ENCODE data around the gene MRGPRG.

Gene MRGPRG

DNA sequence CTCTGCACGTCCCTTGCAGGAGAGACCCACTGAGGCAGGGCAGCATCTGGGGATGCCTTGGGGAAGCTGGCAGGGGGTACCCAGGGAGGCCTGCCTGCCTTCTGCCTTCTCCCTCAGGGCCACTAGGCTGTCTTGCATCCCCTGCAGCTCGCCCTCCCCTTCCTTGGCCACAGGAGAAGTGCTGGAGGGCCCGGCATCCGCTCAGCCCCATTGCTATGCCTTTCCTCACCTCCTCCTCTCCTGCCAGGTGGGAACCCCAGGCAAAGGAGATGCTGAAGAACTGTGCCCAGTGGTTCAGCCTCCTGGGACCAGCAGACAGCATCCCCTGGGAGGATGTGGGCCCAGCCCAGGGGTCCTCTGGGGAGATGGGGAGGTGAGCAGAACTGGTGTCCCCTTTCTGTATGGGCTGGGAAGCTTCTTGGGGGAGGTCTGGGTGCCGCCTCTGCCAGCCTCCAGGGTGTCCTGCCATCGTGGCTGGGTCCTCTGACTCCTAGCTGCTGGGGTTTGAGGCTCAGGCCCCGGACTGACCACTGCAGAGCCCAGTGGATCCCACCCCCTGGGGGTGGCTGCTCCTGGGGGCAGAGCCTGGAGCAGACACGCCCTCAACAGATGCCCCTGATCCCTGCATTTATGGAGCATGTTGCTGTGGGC is 20.6 kb downstream of the MRGPRG start:
- H3K27ac Mint-ChIP-seq, result no peak overlapping the region

GRCh38 chr11:3197044-3197695 is 21.4 kb downstream of the MRGPRG start:
- Mint-ChIP-seq H3K9me3 (no peaks in the 10 kb centered on the region), H3K36me3 (ENCODE audit: low read depth) (no peaks in the 10 kb centered on the region), H3K4me3 (no peak overlapping the region), H3K27me3 (ENCODE audit: low read depth) (no peaks in the 10 kb centered on the region), H3K4me1 (ENCODE audit: low read depth) (no peaks in the 10 kb centered on the region), H3K27ac (no peak overlapping the region)
- no peak for DNase-seq (ENCODE audit: low spot score)

More for the DNA sequence above, 20.6 kb downstream of the MRGPRG start:
- H3K9me3 Mint-ChIP-seq, result no peaks in the 10 kb centered on the region
- no peaks in the 10 kb centered on the region for H3K36me3 Mint-ChIP-seq (ENCODE audit: low read depth)
- H3K4me3 Mint-ChIP-seq, result no peak overlapping the region
- no peaks in the 10 kb centered on the region for H3K4me1 Mint-ChIP-seq (ENCODE audit: low read depth)
- H3K27me3 Mint-ChIP-seq (ENCODE audit: low read depth), result peaks cover 3% of the 10 kb centered on the region
- DNase-seq (ENCODE audit: low spot score), result no peak

DNA sequence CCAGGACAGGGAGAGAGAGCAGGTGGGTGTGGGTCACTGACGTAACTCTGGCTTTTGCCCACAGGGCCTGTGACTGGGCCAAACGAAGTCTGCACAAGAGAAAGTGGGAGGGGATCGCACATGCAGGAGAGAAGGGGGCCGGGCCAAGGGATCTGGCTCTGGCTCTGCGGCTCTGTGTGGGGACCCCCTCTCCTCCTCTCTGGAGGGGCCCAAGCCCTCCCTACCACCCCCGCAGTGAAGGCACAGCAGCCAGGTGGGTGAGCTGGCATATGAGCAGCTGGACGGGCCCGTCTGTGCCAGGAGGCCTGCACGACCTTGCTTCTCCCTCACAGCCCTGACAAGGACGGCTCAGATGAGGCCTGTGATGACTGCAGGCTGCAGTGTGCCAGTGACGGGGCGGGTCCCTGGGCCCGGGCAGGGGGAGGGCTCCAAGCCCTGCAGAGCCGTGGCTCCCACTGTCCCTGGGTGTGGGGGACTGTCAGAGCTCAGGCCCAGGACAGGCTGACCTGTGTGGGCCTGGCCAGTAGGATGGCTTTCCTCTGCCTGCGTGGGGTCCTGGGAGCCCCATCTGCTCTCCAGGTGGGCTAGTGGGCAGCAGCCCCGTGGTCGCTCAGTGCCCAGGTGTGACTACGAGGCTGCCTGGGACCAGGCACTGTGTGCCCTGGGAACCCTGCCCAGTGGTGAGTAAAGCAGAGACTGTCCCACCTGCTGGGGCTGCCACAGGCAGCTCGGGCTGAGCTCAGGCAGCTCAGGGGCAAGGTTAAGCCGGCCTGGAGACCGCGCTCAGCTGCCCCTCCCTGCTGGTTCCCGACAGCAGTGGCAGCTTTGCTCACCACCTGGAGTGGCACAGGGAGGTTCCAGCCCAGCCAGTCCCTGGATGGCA is 22.2 kb downstream of the MRGPRG start:
- Mint-ChIP-seq H3K4me1 (ENCODE audit: low read depth) (no peaks in the 10 kb centered on the region), H3K9me3 (no peaks in the 10 kb centered on the region), H3K27ac (no peak overlapping the region), H3K36me3 (ENCODE audit: low read depth) (no peaks in the 10 kb centered on the region), H3K27me3 (ENCODE audit: low read depth) (no peaks in the 10 kb centered on the region), H3K4me3 (no peak overlapping the region)
- DNase-seq (ENCODE audit: low spot score), result no peak

DNA sequence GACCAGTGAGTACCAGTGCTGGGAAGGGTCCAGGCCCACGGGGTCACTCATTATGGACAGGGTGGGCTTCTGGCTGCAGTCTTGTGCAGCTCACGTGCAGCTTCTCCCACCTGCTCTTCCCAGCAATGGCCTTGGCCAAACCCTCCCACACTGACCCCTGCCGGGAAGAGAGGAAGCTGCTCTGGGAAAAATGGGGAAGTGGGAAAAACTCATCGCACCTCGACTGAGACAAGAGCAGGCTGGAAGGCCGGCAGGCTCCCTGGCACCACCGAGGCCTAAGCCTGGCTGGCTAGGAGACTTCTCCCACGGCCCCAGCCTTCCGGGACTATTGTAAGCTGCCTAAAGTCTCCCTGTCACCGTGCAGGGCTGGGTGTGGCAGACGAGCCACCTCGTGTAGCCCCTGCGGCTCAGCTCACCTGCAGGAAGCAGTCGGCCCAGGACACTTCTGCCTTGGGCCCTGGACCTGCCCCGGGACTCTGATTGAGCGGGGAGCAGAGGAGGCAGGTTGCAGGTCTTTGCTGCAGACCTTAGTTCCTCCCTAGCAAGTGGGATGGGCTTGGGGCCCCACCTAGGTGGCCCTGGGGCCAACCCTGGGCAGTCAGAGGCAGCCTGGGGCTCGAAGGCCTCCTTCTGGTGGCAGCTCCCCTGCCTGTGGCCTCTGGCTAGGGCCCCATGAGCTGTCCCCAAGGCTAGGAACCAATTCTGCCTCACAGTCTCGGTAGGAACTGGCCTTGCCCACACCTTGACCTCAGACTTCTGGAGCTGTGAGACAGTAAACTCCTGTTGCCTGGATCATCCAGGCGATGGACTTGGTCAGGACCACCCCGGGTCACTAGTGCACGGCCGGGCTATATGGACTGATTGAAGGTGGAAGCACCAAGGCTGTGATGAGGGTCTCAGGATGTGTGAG is 23.1 kb downstream of the MRGPRG start:
- H3K9me3 Mint-ChIP-seq, result no peaks in the 10 kb centered on the region
- H3K4me1 Mint-ChIP-seq (ENCODE audit: low read depth), result no peaks in the 10 kb centered on the region
- no peak overlapping the region for H3K4me3 Mint-ChIP-seq
- H3K27ac Mint-ChIP-seq, result no peak overlapping the region
- no peaks in the 10 kb centered on the region for H3K27me3 Mint-ChIP-seq (ENCODE audit: low read depth)
- DNase-seq (ENCODE audit: low spot score), result no peak
- no peaks in the 10 kb centered on the region for H3K36me3 Mint-ChIP-seq (ENCODE audit: low read depth)

- no peak overlapping the region for H3K27ac Mint-ChIP-seq
- H3K27me3 Mint-ChIP-seq (ENCODE audit: low read depth), result no peaks in the 10 kb centered on the region
- H3K4me1 Mint-ChIP-seq (ENCODE audit: low read depth), result no peaks in the 10 kb centered on the region
- no peaks in the 10 kb centered on the region for H3K9me3 Mint-ChIP-seq
- H3K36me3 Mint-ChIP-seq (ENCODE audit: low read depth), result no peaks in the 10 kb centered on the region
- no peak for DNase-seq (ENCODE audit: low spot score)
- no peak overlapping the region for H3K4me3 Mint-ChIP-seq
Observed at GRCh38 chr11:3194016-3194816, 24.4 kb downstream of the MRGPRG start.

- no peaks in the 10 kb centered on the region for H3K27me3 Mint-ChIP-seq (ENCODE audit: low read depth)
- no peaks in the 10 kb centered on the region for H3K36me3 Mint-ChIP-seq (ENCODE audit: low read depth)
- no peaks in the 10 kb centered on the region for H3K9me3 Mint-ChIP-seq
- H3K4me1 Mint-ChIP-seq (ENCODE audit: low read depth), result no peaks in the 10 kb centered on the region
- H3K4me3 Mint-ChIP-seq, result no peak overlapping the region
- DNase-seq (ENCODE audit: low spot score), result no peak
- no peak overlapping the region for H3K27ac Mint-ChIP-seq
Observed at GRCh38 chr11:3193373-3194015, 25.1 kb downstream of the MRGPRG start.

DNA sequence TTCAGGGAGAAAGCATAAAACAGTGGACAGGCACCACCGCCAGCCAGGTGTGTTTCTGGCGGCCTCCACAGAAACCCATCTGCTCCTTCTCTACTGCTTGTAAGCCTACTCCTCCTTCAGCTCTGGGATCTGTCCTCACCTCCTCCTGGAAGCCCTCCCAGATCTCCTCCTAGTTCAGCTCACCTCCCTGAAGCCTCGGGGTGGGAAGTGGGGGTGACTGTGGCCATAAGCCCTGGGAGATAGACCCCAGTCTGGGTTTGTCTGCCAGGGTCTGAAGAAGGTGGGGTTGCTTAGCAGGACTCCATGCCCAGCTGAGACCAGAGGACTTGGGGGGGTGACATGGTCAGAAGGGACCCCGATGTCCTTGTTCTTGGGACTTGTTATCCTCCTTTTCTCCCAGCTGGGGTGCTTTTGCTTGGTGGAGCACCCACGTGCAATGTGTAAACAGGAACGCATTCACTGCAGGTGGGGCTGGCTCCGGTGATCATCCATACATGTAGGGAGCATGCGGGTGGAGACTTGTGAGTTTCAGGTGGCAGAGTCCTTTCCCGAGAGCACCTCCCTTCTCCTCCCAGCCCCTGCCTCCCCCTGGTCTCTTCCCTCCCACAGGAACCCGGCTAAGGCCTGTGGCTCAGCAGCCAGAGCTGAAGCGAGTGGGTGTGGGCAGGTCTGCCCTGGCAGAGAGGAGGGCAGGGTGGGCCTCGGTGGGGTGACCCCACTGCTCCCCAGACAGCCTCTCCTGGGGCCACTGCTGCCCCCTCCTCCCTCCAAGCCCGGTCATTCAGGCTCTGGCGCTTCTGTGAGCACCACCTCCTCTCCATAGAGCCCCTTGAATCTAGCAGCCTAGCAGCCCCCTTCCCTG is 25.9 kb downstream of the MRGPRG start:
- H3K27me3 Mint-ChIP-seq (ENCODE audit: low read depth), result no peaks in the 10 kb centered on the region

GRCh38 chr11:3191586-3192324 is 26.9 kb downstream of the MRGPRG start:
- Mint-ChIP-seq H3K27ac (no peak overlapping the region), H3K36me3 (ENCODE audit: low read depth) (no peaks in the 10 kb centered on the region), H3K9me3 (no peaks in the 10 kb centered on the region), H3K27me3 (ENCODE audit: low read depth) (no peaks in the 10 kb centered on the region), H3K4me1 (ENCODE audit: low read depth) (no peaks in the 10 kb centered on the region), H3K4me3 (no peak overlapping the region)
- DNase-seq (ENCODE audit: low spot score), result no peak

More for the DNA sequence above, 25.9 kb downstream of the MRGPRG start:
- no peak overlapping the region for H3K4me3 Mint-ChIP-seq
- no peaks in the 10 kb centered on the region for H3K4me1 Mint-ChIP-seq (ENCODE audit: low read depth)
- no peak for DNase-seq (ENCODE audit: low spot score)
- no peak overlapping the region for H3K27ac Mint-ChIP-seq
- no peaks in the 10 kb centered on the region for H3K36me3 Mint-ChIP-seq (ENCODE audit: low read depth)
- no peaks in the 10 kb centered on the region for H3K9me3 Mint-ChIP-seq

GRCh38 chr11:3190600-3190999 is 28.0 kb downstream of the MRGPRG start:
- H3K27ac Mint-ChIP-seq, result no peak overlapping the region
- DNase-seq (ENCODE audit: low spot score), result no peak
- H3K4me3 Mint-ChIP-seq, result no peak overlapping the region
- H3K36me3 Mint-ChIP-seq (ENCODE audit: low read depth), result no peaks in the 10 kb centered on the region
- H3K27me3 Mint-ChIP-seq (ENCODE audit: low read depth), result no peaks in the 10 kb centered on the region
- H3K4me1 Mint-ChIP-seq (ENCODE audit: low read depth), result no peaks in the 10 kb centered on the region
- H3K9me3 Mint-ChIP-seq, result no peaks in the 10 kb centered on the region

DNA sequence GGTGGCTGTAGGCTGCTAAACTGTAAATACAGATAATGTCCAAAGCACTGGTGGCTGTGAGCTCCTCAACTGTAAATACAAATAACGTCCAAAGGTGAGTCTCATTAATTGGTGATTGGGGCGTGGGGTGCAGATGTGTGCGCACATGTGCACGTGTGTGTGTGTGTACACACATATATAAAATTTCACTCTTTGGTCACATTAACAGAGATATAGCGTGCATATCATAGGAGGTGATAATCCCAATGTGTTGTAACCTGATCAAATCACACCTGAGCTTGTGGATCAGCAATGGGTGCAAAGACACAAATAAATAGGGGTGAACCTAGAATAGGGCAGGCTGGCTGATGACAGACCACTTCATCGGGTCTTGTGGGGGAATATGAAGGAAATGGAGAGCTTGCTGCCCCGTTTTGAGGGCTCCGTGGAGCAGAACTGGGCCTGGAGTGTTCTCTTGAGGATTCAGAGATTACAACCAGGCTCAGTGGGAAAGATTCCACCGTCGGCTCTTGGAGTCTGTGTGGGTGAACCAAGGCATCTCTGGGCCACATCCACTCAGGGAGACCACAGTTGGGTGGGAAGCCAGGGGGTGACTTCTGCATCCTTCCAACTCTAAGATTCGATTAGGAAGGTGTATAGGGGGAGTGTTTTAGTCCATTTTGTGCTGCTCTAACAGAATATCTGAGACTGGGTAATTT is 28.6 kb downstream of the MRGPRG start:
- no peaks in the 10 kb centered on the region for H3K36me3 Mint-ChIP-seq (ENCODE audit: low read depth)
- no peaks in the 10 kb centered on the region for H3K27me3 Mint-ChIP-seq (ENCODE audit: low read depth)
- no peak overlapping the region for H3K4me3 Mint-ChIP-seq
- H3K9me3 Mint-ChIP-seq, result no peaks in the 10 kb centered on the region
- H3K4me1 Mint-ChIP-seq (ENCODE audit: low read depth), result no peaks in the 10 kb centered on the region
- no peak overlapping the region for H3K27ac Mint-ChIP-seq
- no peak for DNase-seq (ENCODE audit: low spot score)

DNA sequence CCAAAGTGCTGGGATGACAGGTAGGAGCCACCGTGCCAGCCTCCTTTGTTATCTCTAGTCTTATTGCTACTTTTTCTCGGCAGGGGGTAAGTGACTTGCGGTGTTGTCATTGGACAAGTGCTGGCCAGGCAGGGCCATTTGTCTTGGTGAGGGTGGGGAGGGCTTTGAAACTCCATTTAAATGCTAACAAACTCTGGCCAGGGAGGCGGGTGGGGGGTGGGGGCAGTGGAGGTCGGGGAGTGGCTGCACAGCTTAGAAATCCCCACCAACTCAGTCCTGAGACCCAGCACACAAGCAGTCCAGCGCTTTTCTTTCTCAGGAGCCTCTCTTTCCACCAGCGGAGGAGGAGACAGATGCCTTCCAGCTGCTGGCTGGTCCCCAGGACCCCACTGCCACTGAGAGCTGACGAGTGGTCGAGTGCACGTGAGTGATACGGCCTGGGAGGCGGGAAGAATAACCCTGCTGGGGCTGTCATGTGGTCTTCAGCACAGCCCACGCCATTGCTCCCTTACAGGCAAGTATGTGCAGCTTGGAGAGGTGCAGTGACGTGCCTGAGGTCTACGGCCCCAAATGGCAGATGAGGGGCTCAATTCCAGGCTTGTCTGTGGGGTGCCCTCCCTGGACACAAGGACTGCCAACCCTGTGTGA is 29.3 kb downstream of the MRGPRG start:
- Mint-ChIP-seq H3K27ac (no peak overlapping the region), H3K4me1 (ENCODE audit: low read depth) (no peaks in the 10 kb centered on the region), H3K27me3 (ENCODE audit: low read depth) (no peaks in the 10 kb centered on the region), H3K36me3 (ENCODE audit: low read depth) (no peaks in the 10 kb centered on the region), H3K4me3 (no peak overlapping the region), H3K9me3 (no peaks in the 10 kb centered on the region)
- no peak for DNase-seq (ENCODE audit: low spot score)
